ENCODE measurements around the gene PTPRM.

- TF ChIP-seq EZH2 (IDR thresholded peaks at IDR 0.05; ENCODE audit: insufficient read depth, poor library complexity, severe bottlenecking) (no peak), EZH2phosphoT487 (IDR thresholded peaks at IDR 0.05; ENCODE audit: insufficient read depth, low read depth) (no peak)
These were observed 12.2 kb downstream of the PTPRM start for GRCh38 chr18:7579176-7579917.
